ENCODE measurements around the gene REEP2. TPM values are rescaled to one million over a fixed set of nuclear protein-coding genes. Genes with fewer than 3 reads are reported as not detected.

REEP2 gene
- total and polyA plus RNA-seq, 4 donors: 0.29 to 1.1 (median 0.91) TPM

DNA sequence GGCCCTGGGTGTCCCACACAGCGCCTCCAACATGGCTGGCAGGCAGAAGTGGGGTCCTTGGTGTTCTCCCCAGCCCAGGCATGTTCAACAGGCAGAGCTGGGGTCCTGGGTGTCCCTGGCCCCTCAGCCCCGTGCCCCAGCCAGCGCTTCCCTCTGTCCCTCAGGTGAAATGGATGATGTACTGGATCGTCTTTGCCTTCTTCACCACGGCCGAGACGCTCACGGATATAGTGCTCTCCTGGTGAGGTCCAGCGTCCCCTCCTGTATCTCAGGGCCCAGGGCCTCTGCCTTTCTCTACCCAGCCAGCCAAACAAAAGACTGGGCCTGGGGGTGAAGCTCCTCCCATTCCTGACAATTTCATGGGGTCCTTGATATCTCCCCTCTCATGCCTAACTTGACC, 2.4 kb downstream of the REEP2 start:
- TF ChIP-seq CTCF (IDR thresholded peaks at IDR 0.05; ENCODE audit: control extremely low read depth, extremely low read depth): no peak
- peaks cover 0 to 17% (median 0%) of the 10 kb centered on the region in 5 donors for H3K4me1 ChIP-seq (ENCODE audit: control insufficient read depth in 5 of 5, insufficient read depth in 5 of 5, low read length in 5 of 5)
- H3K9me3 ChIP-seq (ENCODE audit: control insufficient read depth in 4 of 4, insufficient read depth in 3 of 4, low read length in 3 of 4): no peaks in the 10 kb centered on the region
- no peak overlapping the region for H3K27ac ChIP-seq (ENCODE audit: low read depth in 1 of 2, low read length in 1 of 2)
- no peak overlapping the region for H3K4me3 ChIP-seq
- H3K9ac ChIP-seq (ENCODE audit: insufficient read depth in 1 of 2, low read length in 2 of 2): no peak overlapping the region
- ATAC-seq (ENCODE audit: insufficient read depth, low FRiP score) (no peak), DNase-seq (no peak)
- H3K27me3 ChIP-seq (ENCODE audit: control insufficient read depth in 3 of 3, insufficient read depth in 3 of 3, low read length in 2 of 3): no peaks in the 10 kb centered on the region
- WGBS, 2 donors: 90 to 97% methylated on average over 9 of the region's 9 CpGs
- H3K36me3 ChIP-seq (ENCODE audit: control insufficient read depth in 4 of 4, insufficient read depth in 4 of 4, low read length in 4 of 4): peaks cover 0 to 4% (median 1%) of the 10 kb centered on the region in 4 donors

GRCh38 chr5:138444078-138444773, 5.4 kb downstream of the REEP2 start:
- no peak overlapping the region for H3K27ac ChIP-seq (ENCODE audit: low read depth in 1 of 2, low read length in 1 of 2)
- H3K9me3 ChIP-seq (ENCODE audit: control insufficient read depth in 4 of 4, insufficient read depth in 3 of 4, low read length in 3 of 4): no peaks in the 10 kb centered on the region
- no peaks in the 10 kb centered on the region for H3K27me3 ChIP-seq (ENCODE audit: control insufficient read depth in 3 of 3, insufficient read depth in 3 of 3, low read length in 2 of 3)
- WGBS, 2 donors: 91 to 96% methylated on average over 12 to 13 of the region's 13 CpGs
- ATAC-seq (ENCODE audit: insufficient read depth, low FRiP score) (no peak), DNase-seq (no peak)
- no peaks in the 10 kb centered on the region for H3K36me3 ChIP-seq (ENCODE audit: control insufficient read depth in 4 of 4, insufficient read depth in 4 of 4, low read length in 4 of 4)
- no peak overlapping the region for H3K9ac ChIP-seq (ENCODE audit: insufficient read depth in 1 of 2, low read length in 2 of 2)
- TF ChIP-seq CTCF (IDR thresholded peaks at IDR 0.05; ENCODE audit: control extremely low read depth, extremely low read depth): no peak
- H3K4me1 ChIP-seq (ENCODE audit: control insufficient read depth in 5 of 5, insufficient read depth in 5 of 5, low read length in 5 of 5): peaks cover 0 to 10% (median 0%) of the 10 kb centered on the region in 5 donors
- no peak overlapping the region for H3K4me3 ChIP-seq

DNA sequence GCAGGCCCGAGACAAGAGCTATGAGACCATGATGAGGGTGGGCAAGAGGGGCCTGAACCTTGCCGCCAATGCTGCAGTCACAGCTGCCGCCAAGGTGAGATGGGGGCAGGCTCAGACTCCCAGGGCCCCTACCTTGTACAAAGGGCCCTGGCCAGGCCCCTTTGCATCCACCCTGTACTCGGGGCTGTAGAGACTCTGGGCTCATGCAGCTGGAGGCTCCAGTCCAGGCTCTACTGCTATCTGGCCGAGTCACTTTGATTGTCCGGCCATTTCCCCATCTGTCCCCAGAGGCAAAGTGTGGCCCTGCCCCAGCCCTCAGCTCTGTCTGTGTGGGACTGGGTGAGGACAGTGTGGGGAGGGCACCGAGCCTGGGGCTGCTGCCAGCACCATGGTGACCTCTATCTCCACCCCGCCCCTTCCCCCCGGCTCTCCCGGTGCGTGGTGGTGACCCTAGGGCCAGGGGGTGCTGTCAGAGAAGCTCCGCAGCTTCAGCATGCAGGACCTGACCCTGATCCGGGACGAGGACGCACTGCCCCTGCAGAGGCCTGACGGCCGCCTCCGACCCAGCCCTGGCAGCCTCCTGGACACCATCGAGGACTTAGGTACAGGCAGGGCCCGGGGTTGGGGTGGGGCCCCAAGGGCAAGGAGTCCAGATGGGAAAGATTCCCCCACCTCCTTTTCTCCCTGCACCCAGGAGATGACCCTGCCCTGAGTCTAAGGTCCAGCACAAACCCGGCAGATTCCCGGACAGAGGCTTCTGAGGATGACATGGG, 6.1 kb downstream of the REEP2 start:
- H3K27ac ChIP-seq (ENCODE audit: low read depth in 1 of 2, low read length in 1 of 2): no peak overlapping the region
- H3K27me3 ChIP-seq (ENCODE audit: control insufficient read depth in 3 of 3, insufficient read depth in 3 of 3, low read length in 2 of 3): no peaks in the 10 kb centered on the region
- H3K9ac ChIP-seq (ENCODE audit: insufficient read depth in 1 of 2, low read length in 2 of 2): no peak overlapping the region
- ATAC-seq (ENCODE audit: insufficient read depth, low FRiP score): no peak
- no peak for TF ChIP-seq CTCF (IDR thresholded peaks at IDR 0.05; ENCODE audit: control extremely low read depth, extremely low read depth)
- DNase-seq: no peak
- WGBS, 2 donors: 88 to 92% methylated on average over 22 of the region's 22 CpGs
- no peak overlapping the region for H3K4me3 ChIP-seq
- H3K4me1 ChIP-seq (ENCODE audit: control insufficient read depth in 5 of 5, insufficient read depth in 5 of 5, low read length in 5 of 5): peaks cover 0 to 5% (median 0%) of the 10 kb centered on the region in 5 donors
- no peaks in the 10 kb centered on the region for H3K9me3 ChIP-seq (ENCODE audit: control insufficient read depth in 4 of 4, insufficient read depth in 3 of 4, low read length in 3 of 4)
- no peaks in the 10 kb centered on the region for H3K36me3 ChIP-seq (ENCODE audit: control insufficient read depth in 4 of 4, insufficient read depth in 4 of 4, low read length in 4 of 4)

All from lung (tissue), 12 donors.